H1 (cell line): ENCODE measurements around the gene MIP. TPM values are rescaled to one million over a fixed set of nuclear protein-coding genes. Genes with fewer than 3 reads are reported as not detected.

Experiments used
- EP300 ChIP-seq, 2 experiments: IDR thresholded peaks; 1 replicate in 1 of 2; 2 replicates in 1 of 2; pipeline ENCODE4 v1.6.1; 2011 to 2012; ENCODE audit warnings: low read depth in 2 of 2, low read length in 2 of 2, mild to moderate bottlenecking in 2 of 2, borderline replicate concordance in 1 of 2, inconsistent platforms in 1 of 2, moderate library complexity in 1 of 2
- FOSL1 ChIP-seq: IDR thresholded peaks from 2 replicates; pipeline ENCODE4 v1.6.1; 2011; ENCODE audit warnings: mild to moderate bottlenecking, low read depth, low read length, moderate library complexity; ENCODE audit not compliant: insufficient read depth
- GABPA ChIP-seq: IDR thresholded peaks from 2 replicates; pipeline ENCODE4 v1.6.1; 2011; ENCODE audit warnings: mild to moderate bottlenecking, low read length, moderate library complexity, borderline replicate concordance; ENCODE audit not compliant: insufficient read depth
- SP2 ChIP-seq: IDR thresholded peaks from 2 replicates; pipeline ENCODE4 v1.6.1; 2012; ENCODE audit warnings: mild to moderate bottlenecking, low read length, inconsistent platforms
- SUZ12 ChIP-seq: fragments of 200-600 bp; sonication (generic); IDR thresholded peaks from 2 replicates; pipeline ENCODE4 v1.6.1; 2012; ENCODE audit warnings: mild to moderate bottlenecking, inconsistent platforms, low read length, moderate library complexity, mixed read lengths
- polyA plus RNA-seq, 7 experiments: library from polyadenylated mRNA; depleted of rRNA in 3 of 7; stranded (reverse) in 5 of 7; unstranded in 2 of 7; fragments of >200 nt in 5 of 7; fragments of 200-250 nt in 2 of 7; gene quantifications; 1 replicate in 5 of 7; 2 replicates in 1 of 7; 4 replicates in 1 of 7; pipeline versions ENCODE4 v1.2.1 to v1.2.3, GENCODE V29; 2011 to 2013; ENCODE audit warnings: missing spikeins in 2 of 7, mixed read lengths in 2 of 7
- total RNA-seq: library from RNA; stranded (reverse); fragmentation: NEBNext Ultra II Directional; extraction: Animal tissue kit (Norgen Biotek cat#: 25700); gene quantifications from 2 replicates; pipeline ENCODE4 v1.2.1, GENCODE V29; 2021
- TF ChIP-seq, protein P1 (sequence below): IDR thresholded peaks from 2 replicates; pipeline ENCODE4 v1.6.1; 2012; ENCODE audit warnings: low read length, inconsistent platforms

Gene MIP
- total and polyA plus RNA-seq, 2 of the 8 experiments (the other 6 are each of a cell fraction or from before 2014, with no cell fraction given): 0.05 TPM; not detected in 1

DNA sequence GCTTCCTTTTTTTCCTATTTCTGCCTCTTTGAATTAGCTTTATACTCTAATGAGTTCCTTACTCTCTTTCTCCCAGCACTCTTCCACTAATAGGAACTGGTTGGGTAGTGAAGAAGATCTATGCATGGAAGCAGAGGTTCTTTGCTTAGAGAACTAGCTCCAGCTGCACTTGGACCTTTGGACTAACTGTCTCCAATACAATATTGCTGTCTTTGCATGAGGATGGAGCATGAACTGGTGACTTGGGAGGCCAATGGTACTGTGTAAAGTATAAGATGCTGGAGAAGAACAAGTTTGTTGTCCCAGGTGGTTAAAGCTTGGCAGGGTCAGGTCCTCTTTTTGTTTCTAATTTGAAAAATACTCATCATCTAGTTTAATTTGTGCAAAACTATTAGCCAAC is 35.9 kb upstream of the MIP start (continued):
- TF ChIP-seq, protein P1, sequence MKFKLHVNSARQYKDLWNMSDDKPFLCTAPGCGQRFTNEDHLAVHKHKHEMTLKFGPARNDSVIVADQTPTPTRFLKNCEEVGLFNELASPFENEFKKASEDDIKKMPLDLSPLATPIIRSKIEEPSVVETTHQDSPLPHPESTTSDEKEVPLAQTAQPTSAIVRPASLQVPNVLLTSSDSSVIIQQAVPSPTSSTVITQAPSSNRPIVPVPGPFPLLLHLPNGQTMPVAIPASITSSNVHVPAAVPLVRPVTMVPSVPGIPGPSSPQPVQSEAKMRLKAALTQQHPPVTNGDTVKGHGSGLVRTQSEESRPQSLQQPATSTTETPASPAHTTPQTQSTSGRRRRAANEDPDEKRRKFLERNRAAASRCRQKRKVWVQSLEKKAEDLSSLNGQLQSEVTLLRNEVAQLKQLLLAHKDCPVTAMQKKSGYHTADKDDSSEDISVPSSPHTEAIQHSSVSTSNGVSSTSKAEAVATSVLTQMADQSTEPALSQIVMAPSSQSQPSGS: no peak
- TF ChIP-seq FOSL1 (no peak), GABPA (no peak), SUZ12 (no peak), SP2 (no peak), EP300 (IDR thresholded peaks at IDR 0.05; ENCODE audit: borderline replicate concordance in 1 of 2, low read depth in 2 of 2, low read length in 2 of 2) (no peak)
